Measurements from ENCODE around the gene PPT1. TPM values are rescaled to one million over a fixed set of nuclear protein-coding genes. Genes with fewer than 3 reads are reported as not detected.
"Not testable (repeated sequence)": the region's sequence is repeated elsewhere in the genome, so short reads cannot be mapped to it uniquely, and the experiment has no call there.

The PPT1 gene
- total RNA-seq, 1 donor from 2014 or later, result 41.0 TPM

DNA sequence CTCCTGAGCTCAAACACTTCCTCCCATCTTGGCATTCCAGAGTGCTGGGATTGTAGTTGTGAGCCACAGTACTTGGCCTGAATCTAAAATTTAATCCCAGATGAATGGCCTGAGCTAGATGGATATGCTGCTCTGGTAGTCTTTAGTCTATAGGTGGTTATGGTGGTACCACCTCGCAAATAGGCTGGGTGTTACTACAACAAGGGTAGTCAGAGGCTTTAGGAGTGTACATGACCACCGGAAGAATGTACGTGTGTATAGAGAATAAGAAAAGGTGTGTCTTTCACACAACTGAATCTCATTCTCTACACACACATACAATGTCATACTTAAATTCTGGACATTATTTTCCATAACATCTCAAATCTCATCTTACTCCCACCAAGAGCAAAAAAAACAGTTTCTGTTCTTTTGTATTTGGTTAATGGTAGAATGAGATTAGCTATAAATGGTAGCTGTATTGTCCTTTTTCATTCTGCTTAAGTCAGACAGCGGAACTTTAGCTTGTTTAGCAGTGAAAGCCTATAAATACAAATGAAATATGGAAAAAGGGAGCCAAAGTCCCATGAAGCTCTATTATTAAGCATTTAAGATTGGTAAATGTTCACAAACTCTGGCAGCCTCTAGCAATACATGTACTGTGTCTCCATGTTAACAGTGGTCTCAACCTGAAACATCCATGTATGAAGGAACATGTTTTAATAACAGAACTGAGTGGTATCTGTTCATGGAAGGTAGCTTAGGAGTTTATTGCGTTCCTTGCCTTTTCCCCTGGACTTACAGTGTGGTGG, 40.3 kb downstream of the PPT1 start:
- DNase-seq, result no peak

DNA sequence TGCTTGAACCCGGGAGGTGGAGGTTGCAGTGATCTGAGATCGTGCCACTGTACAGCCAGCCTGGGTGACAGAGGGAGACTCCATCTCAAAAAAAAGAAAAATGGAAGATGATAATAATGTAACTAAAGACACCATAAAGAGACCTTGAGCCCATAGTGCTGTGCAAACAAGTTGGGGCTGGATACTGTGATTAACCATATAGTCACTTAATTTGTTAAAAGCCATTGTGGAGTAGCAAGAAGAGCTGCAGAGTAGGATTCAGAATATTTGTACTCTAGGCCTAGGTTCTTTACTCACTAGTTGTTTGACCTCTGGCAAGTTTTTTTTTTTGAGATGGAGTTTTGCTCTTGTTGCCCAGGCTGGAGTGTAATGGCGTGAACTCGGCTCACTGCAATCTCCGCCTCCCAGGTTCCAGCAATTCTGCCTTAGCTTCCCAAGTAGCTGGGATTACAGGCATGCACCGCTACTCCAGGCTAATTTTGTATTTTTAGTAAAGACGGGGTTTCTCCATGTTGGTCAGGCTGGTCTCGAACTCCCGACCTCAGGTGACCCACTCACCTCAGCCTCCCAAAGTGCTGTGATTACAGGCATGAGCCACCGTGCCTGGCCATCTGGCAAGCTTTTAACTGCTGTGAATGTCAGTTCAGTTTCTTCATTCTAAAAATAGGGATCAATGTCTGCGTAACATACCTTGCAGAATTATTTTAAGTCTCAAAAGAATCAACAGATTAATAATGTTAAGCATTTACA, 43.7 kb downstream of the PPT1 start:
- no peak for DNase-seq

DNA sequence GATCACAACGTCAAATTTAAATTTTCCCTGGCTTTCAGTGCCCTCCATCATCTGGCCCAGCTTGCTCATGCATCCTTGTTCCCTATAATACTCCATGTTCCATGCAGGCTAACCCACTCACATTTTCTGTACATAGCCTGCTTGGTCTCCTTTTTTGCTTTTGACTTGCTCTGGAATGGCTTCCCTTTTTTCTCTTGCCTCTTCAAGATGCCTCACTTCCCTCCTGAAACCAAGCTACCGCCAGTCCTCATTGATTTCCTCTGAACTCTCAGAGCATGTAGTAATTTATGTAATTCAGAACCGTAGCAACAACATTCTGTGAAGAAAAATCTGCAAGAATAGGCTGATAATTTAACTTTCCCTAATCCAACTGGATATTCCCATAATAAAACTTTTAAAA, 46.2 kb downstream of the PPT1 start:
- DNase-seq, result no peak

DNA sequence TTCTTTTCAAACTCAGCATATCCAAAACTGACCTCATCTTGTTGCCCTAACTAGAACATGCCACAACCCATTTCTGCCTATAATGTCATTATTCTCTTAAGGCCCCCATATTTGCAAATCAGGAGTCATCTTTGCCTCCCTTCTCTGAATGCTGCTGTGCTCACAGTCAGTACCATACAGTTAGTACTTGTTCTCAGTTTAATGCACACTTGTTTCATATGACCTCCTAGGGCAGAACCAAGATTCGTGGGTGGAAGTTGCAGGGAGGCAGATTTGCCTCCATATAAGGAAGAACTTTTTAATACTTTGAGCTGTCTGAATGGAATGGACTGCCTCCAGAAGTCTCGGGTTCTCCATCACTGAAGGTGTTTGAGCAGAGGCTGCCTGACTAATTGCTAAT, 47.3 kb downstream of the PPT1 start:
- no peak for DNase-seq

DNA sequence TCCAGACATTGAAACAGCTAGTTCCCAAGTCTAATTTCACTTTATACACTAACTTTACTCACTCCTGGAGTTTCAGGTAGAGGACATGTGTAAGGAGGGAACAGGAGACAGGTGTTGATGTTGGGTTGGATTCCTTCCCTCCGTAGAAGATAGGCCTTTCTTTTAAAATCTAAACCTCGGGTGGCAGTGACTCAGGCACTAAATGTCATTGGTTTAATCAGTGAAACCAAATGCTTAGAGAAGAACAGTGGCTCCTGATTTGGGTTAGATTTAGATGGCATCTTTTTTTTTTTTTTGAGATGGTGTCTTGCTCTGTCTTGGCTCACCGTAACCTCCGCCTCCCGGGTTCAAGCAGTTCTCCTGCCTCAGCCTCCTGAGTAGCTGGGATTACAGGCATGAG, 49.3 kb downstream of the PPT1 start:
- DNase-seq, result no peak

DNA sequence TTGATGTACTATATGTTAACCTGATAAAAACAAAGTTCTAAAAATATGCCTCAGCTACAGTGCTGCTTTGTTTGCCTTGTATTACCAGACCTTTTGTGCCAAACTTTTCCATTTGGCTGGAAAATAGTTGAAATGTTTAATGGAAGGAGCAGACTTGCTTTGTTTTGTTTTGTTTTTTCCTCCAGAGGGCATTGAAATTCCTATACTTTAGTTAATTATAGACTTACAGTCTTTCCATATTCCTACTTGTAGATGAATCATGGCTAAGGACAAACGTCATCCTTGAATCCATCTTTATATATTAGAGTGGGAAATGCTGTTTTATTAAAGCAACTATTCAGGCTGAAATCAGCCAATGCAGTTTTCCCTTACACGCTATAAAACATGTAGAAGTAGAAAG, 49.8 kb downstream of the PPT1 start:
- no peak for DNase-seq

DNA sequence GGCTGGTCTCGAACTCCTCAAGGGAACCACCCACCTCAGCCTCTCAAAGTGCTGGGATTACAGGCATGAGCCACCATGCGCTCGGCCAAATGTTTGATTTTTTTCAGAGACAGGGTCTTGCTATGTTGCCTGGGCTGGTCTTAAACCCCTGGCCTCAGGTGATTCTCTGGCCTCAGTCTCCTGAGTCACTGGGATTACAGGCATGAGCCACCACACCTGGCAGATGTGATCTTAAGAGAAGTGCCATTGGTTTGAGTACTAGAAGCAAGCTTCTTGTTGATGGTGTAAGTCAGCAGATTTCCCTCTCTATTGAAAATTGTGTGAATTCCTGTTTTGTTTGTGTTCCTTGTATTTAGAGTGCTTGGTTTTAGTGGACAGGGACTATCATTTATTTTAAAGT, 51.3 kb downstream of the PPT1 start:
- DNase-seq, result no peak

DNA sequence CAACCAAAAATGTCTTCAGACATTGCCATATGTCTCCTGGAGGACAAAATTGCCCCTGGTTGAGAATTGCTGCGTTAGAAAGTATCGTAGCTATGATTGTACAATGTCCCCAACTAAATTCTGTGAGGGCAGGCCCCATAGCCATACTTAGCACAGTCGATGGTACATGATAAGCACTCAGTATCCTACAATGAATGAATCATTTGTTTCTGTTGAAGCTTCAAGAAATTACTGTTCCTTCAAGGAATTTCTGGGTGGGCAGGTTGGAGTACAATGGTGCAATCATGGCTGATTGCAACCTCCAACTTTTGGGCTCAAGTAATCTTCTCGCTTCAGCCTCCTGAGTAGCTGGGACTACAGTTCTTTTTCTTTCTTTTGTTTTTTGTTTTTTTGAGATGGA, 51.9 kb downstream of the PPT1 start:
- DNase-seq, result no peak

DNA sequence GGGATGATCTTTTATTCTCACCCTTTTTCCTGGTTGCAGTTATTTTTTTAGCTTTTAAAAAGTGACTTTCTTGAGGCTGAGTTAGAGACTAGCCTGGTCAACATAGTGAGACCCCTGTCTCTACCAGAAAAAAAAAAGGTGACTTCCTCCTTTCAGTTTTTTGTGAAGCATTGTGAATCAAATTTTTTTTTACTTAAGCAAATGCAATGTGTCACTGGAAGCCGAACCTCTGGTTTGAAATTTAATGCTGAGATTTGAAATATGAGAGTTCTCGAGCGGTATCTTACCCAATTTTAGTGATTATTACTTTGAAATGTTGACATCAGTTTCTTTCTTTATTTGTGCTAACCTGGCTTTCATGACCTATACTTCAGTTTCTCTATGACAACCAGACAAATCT, 52.9 kb downstream of the PPT1 start:
- DNase-seq, result no peak

DNA sequence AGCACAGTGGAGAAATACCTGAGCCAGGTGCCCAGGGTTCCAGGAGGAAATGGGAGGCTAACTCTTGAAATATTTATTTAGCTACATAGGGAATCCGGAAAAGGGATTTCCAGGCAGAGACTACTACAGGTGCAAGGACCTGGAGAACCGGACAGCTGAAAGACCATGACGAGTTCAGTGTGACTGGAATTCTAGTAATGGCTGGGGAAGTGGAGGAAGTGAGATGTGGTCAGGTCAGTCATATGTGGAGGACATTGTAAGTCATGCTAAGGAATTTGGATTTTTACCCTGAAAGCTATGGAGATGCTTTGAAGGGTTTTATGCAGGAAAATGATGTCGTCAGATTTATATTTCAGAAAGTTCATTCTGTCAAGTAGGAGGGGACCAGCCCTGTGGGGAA, 54.7 kb downstream of the PPT1 start:
- no peak for DNase-seq

DNA sequence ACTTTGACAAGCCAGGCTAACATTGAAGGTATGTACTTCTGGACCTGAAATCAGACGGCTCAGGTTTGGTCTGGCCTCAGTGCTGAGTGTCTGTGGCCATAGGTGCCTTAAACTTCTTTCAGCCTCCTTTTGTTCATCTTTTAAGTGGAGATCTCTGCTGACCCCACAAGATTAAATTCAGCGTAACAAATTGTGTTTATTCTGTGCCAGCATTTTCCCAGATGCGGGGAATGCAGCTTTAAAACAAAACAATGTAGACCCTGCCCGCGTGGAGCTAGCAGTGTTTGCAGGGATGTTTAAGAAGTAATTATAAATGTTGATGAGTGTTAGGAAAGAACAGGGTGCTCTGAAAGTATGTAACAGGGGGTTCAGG, 55.6 kb downstream of the PPT1 start:
- no peak for DNase-seq

DNA sequence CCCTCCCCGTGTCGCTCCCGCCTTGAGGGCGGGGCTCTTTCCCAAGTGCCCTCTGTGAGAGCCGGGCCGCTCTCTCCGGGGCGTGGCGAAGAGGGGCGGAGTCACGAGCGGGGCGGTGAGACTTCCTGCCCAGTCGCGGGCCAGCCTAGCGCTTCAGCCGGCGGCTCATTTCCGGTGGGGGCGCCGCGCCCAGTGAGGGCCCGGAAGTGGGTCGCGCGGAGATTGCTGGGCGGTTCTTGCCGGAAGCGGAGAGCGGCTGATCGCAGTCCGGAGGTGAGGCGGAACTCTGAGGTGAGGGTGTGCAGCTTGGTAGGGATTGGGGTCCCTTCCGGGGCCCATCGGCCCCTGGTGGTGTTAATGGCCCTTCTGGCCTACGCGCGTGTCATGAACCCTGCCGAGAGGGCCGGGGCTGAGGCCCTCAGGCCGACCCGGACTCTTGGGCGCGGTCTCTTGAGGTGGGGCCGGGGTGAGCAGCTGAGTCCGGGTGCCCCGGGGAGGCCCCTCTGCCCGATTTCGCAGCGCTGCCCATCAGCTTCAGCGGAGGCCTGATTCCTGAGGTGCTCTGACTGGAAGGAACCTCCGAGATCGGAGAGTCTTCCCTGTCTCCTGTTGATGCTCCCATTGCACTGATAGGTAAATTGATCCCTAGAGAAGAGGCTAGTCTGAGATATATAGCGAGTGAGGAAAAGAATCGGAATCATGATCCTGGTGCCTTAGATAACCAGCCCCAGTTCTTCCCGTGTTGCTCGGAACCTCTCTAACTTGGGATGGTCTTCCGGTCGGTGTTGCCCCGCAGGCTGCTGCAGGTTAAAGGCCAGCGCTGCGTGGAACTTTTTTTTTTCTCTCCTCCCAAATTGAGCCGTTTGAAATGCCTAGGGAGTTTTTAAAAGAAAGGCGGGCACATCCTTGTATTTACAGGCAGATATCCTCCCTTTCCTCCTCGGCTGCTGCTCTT, 56.3 kb downstream of the PPT1 start, which contains the start of gene CAP1:
Gene CAP1, plus strand, starts transcription at position 219 of the 955 bp plus-strand sequence. CDS start 18,618 bp downstream, outside the sequence.
- DNase-seq, result peak; percentile 99

DNA sequence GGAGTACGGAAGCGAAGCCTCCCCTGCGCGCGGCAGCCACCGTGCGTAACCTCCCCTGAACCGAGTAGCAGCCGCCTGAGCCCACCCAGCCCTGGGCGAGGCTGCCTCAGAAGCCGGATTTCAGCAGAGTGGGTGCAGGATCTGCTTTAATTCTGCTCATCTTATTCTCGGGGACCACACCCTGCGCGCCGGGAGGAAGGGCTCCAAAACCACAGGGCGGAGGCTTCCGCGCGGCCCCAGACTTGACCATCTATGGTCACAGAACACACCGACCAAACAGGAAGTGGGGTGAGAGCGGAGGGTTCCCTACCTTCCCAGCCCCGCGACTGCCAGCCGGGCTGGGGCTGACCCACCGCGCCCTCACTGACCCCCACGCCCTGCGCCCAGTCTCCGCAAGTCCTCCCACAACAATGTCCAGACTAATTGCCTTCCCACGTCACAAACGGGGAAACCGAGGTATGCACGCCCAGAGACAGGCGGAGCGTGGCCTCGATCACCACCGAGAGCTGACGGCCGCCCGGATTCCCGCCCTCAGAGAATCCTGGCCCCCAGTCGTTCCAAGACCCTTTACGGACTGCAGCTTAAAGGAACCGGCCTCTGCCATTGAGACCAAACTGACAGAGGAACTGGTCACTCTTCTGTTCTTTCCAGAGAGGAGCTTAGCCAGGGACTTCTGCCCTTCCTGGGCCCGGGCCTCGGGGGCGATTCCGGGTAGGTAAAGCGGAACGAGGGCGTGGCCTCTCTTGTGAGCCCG, 57.1 kb downstream of the PPT1 start:
- peak; percentile 70 for DNase-seq

DNA sequence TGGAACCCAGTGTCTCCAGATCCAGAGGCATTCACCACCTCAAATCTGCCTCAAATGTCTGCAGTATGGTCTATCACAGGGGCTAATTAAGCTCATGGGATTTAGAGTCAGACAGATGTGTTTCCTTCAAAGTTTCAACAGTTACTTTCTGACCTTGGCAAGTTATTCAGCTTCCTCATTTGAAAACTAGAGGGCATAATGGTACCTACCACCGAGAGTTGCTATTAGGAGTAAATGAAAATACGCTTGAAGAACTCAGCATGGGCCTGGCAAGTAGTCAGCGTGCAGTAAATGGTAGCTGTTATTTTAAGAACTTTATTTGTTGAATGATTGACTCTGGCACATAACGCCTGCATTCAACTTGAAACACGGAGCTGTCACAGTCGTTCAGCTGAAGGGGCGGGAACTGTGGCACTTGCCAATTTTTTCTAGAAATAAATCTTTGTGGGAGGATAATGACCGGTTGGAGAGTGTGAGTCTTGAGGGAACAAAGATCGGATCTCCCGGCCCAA, 57.8 kb downstream of the PPT1 start:
- DNase-seq, result peak; percentile 70

DNA sequence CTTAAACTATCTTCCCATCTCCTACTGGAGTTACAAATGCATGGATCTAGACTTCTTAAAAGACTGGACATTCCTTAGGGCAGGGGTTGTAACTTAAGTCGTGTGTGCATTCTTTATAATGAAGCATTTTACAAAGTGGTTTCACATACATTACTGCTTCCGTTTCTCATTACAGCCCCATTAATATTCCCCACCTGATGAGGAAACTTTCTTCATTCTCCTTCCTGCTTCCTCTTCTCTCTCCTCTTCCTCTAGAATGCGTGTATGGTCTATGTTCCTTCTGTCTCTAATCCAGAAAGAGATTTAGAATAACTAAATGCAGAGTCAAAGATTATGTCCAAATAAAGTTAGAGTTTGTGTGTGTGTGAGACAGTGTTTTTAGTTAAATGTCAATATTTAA, 58.4 kb downstream of the PPT1 start:
- DNase-seq, result no peak

DNA sequence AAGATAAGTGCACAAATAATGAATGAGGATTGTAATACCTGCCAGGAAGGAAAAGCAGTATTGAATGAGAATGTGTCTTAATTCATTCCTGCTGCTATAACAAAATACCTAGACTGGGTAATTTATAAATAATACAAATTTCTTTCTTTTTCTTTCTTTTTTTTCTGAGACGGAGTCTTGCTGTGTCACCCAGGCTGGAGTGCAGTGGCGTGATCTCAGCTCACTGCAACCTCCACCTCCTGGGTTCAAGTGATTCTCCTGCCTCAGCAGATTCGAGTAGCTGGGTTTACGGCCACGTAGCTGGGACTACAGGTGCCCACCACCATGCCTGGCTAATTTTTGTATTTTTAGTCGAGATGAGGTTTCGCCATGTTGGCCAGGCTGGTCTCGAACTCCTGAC, 59.8 kb downstream of the PPT1 start:
- not testable (repeated sequence) for DNase-seq

DNA sequence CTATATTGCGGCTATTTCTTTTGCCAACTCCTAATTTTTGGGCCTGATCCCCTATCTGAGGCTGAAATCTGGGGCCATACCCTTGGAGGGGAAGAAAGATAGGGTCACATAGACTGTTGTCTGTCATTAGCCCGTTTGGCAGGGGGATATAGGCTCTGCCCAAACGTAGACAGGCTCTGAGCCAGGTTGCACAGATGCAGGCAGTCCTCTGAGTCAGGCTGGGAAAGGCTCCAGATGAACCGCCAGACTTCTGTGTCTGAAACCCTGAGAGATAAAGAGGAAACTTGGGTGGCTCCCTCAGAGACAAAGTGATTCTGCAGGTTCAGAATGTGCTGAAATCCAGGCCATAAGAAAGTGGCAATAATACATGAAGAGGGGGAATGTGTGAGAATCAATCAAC, 60.5 kb downstream of the PPT1 start:
- peak; percentile 67 for DNase-seq

DNA sequence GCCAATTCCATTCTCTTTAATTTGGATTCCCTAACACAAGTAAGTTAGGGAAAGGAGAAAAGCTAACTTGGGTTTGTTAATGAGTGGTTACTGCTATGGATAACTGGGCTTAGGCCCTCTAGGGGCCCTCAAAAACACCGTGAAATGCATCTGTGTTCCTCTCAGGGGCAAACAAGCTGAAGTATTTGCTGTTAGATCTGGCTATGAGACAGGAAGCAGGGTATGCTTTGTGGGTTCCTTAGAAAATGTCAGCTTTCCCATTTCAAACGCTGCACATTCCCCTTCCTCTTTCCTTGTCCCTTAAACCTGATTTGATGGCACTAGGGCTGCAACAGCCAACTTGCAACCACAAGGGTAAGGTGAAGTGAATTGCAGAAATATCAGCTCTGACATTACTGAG, 62.2 kb downstream of the PPT1 start:
- no peak for DNase-seq

DNA sequence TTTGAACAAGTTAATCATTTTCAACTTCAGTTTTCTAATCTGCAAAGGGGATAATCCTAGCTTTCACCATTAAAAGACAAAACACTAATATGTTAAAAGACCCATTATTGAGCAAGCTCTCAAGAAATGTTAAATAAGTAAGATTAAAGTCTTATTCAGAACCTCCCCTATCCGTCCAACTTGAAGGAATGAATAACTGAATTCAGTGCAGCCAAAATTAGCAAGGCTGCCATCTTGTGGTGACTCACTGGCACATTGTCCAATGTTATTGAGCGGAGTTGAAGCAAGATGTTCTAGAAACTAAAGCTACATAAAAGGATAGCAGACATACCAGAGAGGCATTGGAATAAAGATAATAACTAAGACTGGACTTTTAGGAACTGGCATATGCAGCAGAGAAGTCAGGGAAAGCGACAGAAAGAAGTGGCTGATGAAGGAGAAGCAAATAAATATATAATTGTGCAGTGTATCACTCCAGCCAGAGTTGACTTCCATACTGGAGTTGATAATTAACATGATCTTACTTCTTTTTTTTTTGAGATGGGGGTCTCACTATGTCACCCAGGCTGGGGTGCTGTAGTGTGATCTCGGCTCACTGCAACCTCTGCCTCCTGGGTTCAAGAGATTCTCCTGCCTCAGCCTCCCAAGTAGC, 64.7 kb downstream of the PPT1 start:
- DNase-seq, result peak; percentile 38

DNA sequence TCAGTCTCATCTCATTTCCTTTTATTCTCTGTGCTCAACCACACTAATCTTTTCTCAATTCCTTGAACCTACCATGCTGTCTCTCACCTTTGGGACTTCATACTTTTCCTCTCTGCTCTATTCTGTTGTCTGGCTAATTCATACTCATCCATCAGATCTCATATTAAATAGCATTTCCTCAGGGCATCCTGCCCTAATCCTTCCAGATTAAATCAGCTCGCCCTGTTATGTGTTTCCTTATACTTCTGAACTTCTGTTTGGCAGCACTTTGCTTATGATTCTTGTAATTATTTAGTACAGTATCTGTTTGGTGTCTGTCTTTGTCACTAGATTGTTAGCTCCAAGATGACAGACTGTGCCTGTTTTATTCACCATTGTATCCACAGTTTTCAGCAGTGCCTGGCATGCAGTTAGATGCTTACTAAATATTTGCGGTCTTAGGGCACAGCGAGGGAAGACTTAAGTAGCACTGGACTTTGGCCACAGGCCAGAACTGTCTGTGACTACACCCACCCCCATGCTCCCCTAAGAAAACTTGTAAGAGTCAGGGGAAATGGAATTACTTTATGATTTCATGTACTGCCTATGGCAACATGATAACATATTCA, 66.4 kb downstream of the PPT1 start:
- no peak for DNase-seq

DNA sequence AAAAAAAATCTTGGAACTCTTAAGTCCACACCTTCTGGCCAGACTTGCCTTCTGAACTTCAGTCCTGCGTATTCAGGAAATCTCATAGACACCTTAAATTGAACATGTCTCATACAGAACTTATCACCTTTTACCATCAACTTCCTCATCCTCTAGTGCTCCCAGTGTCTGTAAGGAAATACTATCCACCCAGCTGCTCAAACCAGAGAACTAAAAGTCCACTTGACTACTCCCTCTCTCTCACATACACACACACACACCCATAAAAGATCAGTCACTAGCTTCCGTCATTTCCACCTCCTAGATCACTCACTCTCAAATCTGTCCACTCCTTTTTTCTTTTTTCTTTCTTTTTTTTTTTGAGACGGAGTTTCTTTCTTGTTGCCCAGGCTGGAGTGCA, 67.4 kb downstream of the PPT1 start:
- no peak for DNase-seq

Measured in occipital lobe (tissue), 2 donors.